ENCODE results near the gene DCP2.

DCP2 gene

DNA sequence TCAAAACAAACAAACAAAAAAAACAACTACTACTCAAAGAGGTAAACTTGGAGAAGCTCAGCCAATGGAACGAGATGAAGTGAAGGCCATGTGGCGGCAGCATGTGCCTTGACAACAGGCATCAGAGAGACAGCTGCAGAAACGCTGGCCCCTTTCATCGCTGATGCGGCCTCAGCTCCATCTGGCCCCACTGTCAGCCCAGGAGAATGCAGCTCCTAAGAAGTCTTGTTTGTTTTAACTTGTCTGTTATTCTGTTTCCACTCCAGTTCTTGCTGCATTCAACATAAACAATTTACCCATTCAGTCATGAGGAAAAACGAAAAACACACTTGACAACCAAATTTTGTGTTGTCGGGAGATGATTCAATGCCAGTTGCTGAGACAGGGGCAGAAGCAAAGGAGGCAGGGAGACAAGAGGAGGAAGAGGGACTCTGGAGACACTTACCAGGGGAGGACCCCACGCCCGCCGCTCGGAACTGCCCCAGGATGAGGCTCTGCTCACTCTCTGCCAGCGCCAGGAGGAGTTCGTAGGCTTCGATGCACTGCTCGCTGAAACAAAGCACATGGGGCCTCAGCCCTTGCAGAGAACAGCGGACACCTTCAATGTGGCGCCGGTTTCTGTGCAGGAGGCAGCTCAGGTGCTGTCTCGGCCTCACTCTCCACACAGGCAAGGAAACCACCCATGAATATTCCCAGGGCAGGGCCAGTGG, 91.2 kb downstream of the DCP2 start:
- peak; percentile 75 for DNase-seq (ENCODE audit: low spot score)

DNA sequence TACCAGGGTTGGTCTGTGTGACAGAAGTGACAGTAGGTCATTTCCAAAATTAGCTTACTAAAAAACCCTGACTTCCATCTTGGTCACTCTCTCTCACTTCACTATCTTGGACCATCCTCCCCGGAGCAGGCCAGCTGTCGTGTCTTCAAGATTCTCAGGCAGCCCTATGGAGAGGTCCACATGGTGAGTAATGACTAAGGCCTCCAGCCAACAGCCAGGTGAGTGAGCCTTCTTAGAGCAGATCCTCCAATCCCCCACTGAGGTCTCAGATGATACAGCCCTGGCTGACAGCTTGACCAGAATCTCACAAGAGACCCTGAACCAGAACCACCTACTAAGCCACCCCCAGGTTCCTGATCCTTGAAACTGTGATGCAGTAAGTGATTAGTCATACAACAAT, 92.0 kb downstream of the DCP2 start:
- DNase-seq (ENCODE audit: low spot score): no peak
